GM13976 (cell line): Measurements from ENCODE around the gene LAMB2.

ENCODE experiments used
- DNase-seq: peaks from one replicate; pipeline ENCODE4 v3.0.0; 2012; ENCODE audit warnings: low spot score
- in situ Hi-C: fragments of 300-500 bp; cut with MboI; formaldehyde crosslinking; loops from one replicate; pipeline ENCODE4 v1.12.0; 2022; ENCODE audit warnings: low sequenced_read_pairs, mixed read lengths, inconsistent platforms; ENCODE audit not compliant: unreplicated experiment
- TF ChIP-seq, protein P1 (sequence below): IDR thresholded peaks from 2 replicates; pipeline ENCODE4 v1.5.1; 2012; ENCODE audit warnings: borderline replicate concordance, mild to moderate bottlenecking; ENCODE audit not compliant: insufficient read depth; ENCODE audit errors: extremely low read depth, missing control alignments, control extremely low read depth

The LAMB2 gene

DNA sequence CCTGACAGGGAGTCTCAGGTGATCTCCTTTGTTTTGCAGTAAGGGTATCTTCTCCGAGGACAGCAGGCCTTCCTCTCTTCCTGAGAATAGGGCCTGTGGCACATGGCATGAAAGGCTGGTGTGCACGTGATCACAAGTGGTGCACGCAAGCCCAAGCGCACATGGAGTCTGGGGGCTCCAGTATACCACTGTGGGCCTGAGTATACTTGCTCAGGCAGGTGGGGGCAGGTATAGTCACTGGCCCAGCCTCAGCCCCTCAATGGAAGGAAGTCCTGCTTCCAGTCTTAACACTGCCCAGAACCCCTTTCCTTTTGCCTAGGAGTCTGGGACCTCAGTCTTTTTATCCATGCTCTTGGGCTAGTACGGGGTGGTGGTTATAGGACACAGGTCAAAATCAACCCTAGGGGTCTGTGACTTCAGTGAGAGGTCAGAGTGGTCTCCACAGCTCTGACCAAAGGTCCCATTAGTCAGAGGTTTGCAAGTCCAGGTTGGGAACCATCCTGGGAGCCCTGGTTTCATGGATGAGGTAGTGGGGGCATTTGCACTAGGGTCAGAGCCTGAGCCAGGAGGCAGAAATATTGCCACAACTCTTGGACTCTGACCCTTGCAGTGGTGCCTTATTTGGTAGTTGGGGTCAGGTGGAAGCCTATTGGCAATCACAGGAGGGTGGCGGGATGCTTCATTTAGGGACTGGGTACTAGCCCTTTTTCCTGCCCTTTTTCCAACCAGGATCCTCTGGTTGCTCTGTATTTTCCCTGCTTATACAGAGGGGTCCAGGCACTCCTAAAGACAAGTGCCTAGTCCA, 34.1 kb upstream of the LAMB2 start:
- TF ChIP-seq, protein P1, sequence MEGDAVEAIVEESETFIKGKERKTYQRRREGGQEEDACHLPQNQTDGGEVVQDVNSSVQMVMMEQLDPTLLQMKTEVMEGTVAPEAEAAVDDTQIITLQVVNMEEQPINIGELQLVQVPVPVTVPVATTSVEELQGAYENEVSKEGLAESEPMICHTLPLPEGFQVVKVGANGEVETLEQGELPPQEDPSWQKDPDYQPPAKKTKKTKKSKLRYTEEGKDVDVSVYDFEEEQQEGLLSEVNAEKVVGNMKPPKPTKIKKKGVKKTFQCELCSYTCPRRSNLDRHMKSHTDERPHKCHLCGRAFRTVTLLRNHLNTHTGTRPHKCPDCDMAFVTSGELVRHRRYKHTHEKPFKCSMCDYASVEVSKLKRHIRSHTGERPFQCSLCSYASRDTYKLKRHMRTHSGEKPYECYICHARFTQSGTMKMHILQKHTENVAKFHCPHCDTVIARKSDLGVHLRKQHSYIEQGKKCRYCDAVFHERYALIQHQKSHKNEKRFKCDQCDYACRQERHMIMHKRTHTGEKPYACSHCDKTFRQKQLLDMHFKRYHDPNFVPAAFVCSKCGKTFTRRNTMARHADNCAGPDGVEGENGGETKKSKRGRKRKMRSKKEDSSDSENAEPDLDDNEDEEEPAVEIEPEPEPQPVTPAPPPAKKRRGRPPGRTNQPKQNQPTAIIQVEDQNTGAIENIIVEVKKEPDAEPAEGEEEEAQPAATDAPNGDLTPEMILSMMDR: no peak
- no peak for DNase-seq
- in situ Hi-C loops: loop anchor here (25.0 kb wide), 1 partner anchor 270 kb away; the partner anchor contains the start of gene NICN1

DNA sequence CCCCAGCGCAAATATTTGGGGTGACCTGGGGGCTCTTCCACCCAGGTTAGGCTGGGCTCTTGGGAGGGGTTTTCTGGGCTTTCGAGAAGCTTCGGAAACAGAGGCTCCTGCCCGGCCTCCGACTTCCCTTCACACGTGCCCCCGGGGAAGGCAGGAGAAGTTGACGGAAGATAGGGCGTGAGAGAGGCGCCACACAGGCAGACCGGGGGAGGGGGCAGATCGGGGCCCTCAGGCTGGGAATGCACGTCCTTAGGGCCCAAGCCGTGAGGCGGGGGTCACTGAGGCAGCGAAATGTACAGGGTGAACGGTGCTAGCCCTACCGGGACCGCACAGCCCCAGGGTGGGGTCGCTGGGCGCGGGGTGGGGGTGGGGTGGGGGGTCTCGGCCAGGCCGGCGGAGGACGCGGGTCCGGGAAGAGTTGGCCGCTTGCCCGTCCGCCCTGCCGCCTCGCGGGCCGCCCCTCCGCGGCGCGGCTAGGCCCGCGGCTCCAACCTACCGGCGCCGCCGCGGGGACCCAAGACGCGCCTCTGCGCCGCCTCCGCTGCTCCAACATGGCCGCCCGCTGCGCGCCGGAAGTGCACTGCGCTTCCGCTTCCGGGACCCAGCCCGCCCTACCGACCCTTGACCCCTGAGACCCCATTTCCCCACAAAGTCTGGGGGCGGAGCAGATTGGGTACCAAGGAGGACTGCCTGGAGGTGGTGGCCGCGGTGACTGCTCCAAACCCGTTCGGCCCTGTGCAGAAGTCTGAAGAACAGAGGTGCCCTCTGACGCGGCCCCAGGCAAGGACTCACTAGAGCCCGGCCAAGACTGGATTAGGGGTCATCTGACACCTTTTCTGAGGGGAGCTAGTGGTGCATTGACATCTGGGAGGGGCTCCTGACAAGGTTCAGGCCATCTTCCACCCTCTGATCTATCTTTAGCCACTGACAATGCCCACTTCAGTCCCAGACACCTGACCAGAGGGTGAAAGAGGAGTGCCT, 33.2 kb upstream of the LAMB2 start, which contains the start of gene CCDC71:
Gene CCDC71 (minus strand): TSS at position 561 of the 981 bp plus-strand sequence. CDS start 2,123 bp downstream, outside the sequence.
- in situ Hi-C loops: loop anchor here (25.0 kb wide), 1 partner anchor 271 kb away; the partner anchor contains the start of gene NICN1
- TF ChIP-seq, protein P1: no peak
- DNase-seq: peak; percentile 96

DNA sequence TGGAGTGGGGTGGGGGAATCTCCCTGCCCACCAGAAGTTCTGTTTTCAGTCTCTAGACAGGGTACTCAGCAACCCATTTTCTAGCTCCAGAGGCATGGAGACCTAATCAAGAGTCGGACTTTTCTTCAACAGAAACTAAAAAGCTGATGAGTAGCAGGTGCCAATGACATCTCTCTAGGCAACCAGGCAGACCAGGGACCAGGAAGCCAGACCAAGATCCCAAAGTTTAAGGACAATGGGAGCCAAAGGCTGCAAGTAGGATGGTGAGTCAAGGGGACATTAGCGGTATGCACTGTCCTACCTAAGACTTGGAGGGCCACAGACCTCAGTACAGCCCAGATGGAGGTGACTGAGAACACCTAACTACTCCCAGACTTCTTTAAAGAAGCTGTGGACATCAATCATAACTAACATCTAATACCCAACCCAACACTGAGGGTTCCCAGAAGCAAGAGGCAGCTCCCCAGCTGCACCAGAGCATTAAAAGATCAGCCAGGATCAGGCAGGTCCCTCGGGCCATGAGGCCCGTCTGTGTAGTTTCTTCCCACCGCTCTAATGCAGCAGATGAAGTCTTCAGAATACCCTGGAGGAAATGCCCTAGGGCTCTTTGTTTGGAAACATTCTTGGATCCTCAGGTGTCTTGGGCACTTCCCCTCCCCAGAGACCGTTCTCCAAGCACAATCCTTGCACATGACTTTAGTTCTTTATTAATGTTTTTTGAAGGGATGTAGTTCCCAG, 32.3 kb upstream of the LAMB2 start:
- no peak for DNase-seq
- in situ Hi-C loops: loop anchor here (25.0 kb wide), 1 partner anchor 272 kb away; the partner anchor contains the start of gene NICN1
- TF ChIP-seq, protein P1: no peak

DNA sequence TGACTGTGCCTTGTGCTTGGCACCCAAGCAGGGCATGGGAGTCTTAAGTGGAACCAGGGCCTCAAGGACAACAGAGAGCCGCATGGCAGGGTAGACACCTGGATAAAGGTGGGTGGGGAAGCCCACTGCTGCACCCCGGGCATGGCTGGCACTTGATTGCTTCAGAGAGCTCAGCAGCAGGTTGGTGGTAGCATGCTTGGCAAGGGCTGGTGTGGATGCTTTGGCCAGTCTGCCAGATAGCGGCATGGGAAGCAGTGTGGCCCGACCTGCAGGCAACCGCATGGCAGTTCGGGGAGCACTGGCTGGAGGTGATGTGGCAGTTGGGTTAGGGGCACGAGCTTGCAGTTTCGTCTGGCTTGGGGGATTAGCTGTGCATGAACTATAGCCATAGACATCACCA, 30.8 kb upstream of the LAMB2 start:
- TF ChIP-seq, protein P1: no peak

DNA sequence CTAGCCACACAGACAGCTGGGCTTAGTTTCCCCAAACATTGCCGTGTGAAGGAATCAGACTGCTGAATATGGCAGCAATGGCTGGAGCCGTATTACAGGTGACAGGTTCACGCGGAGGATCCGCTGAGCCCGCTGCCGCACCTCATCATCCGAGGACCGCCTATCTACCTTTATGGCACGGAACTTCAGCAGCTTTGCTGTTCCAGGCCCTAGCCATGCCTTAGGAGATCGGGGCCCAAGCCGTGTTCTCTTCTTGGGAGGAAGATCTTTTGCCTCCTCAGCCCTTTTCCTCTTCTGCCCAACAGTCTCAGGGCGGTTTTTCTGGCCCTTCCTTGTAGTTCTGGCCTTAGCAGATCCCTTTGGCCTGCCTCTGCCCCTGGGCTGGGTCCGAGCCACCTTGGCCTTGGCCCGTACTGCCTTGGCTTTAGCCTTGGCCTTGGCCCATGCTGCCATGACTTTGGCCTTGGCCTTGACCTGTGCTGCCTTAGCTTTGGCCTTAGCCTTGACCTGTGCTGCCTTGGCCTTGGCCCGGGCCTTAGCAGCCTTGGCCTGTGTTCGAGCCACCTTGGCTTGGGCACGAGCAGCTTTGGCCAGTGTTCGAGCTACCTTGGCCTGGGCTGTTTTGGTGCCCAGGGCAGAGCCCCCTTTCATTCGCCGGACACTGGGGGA, 30.0 kb upstream of the LAMB2 start:
- in situ Hi-C loops: loop anchor here (25.0 kb wide), 1 partner anchor 274 kb away; the partner anchor contains the start of gene NICN1

More for the DNA sequence above, 30.8 kb upstream of the LAMB2 start:
- in situ Hi-C loops: loop anchor here (25.0 kb wide), 1 partner anchor 274 kb away; the partner anchor contains the start of gene NICN1
- no peak for DNase-seq

More for the DNA sequence above, 30.0 kb upstream of the LAMB2 start:
- no peak for DNase-seq
- TF ChIP-seq, protein P1: no peak
